ENCODE measurements around the gene SLC6A18.

- TF ChIP-seq CTCF (conservative IDR thresholded peaks at IDR 0.05), result no peak
- no peak for TF ChIP-seq ZFX (IDR thresholded peaks at IDR 0.05)
Measured at GRCh38 chr5:1205255-1206180, 19.7 kb upstream of the SLC6A18 start.
